HCT116 (cell line): ENCODE data around the gene MYPN. TPM values are rescaled to one million over a fixed set of nuclear protein-coding genes. Genes with fewer than 3 reads are reported as not detected.
A peak's percentile ranks its signal among the peaks of the same experiment; 100 is the strongest.

Experiments
- ATAC-seq: fragments of 200-7000 bp; cut with Tn5 transposase; 2 replicates; pipeline ENCODE4 v1.9.1; 2020; ENCODE audit warnings: mild to moderate bottlenecking, moderate library complexity
- BruUV-seq: library from RNA; stranded (reverse); fragments of 400-500 nt; replicated peaks from 2 replicates; lab custom pipeline; 2021; lab: Mats Ljungman, UMichigan
- CTCF ChIA-PET: fragments of 300-600 bp; sonication (Branson Sonifier 250); formaldehyde crosslinking; loops from one replicate; lab custom pipeline; 2021; ENCODE audit warnings: antibody characterized with exemption; lab: Charles Lee
- POLR2A ChIA-PET: fragments of 300-600, 350-600 bp; sonication (Branson Sonifier 250); formaldehyde crosslinking; loops from one replicate; lab custom pipeline; 2021; ENCODE audit warnings: antibody characterized with exemption; lab: Charles Lee
- RAD21 ChIA-PET, 2 experiments: fragments of 300-600 bp; sonication (Branson Sonifier 250); formaldehyde crosslinking; loops; one replicate each; lab custom pipeline; 2023; ENCODE audit warnings: low total read pairs in 2 of 2; ENCODE audit not compliant: uncharacterized antibody in 2 of 2, unreplicated experiment in 2 of 2, low non-redundant PET in 1 of 2; lab: Charles Lee
- DNase-seq: peaks from one replicate; pipeline ENCODE4 v3.0.0-alpha.2; 2010; ENCODE audit warnings: low read depth, low spot score
- H2AFZ ChIP-seq: fragments of 200-600 bp; shearing (Covaris generic), sonication (generic); 2 replicates; pipeline ENCODE4 v1.6.1; 2017; ENCODE audit warnings: low read depth, mixed run types, mixed read lengths, antibody characterized with exemption, low read length; ENCODE audit not compliant: poor library complexity, severe bottlenecking
- H3K27ac ChIP-seq: 2 replicates; pipeline ENCODE4 v1.5.1; 2012; ENCODE audit warnings: low read depth, low read length
- H3K27me3 ChIP-seq: fragments of 200-600 bp; sonication (generic); 2 replicates; pipeline ENCODE4 v1.6.1; 2016; ENCODE audit warnings: mixed run types, low read length, mixed read lengths; ENCODE audit not compliant: insufficient read depth
- H3K36me3 ChIP-seq, 2 experiments: fragments of 200-500 bp in 1 of 2; fragments of 200-600 bp in 1 of 2; sonication (Bioruptor generic) in 1 of 2; sonication (generic) in 1 of 2; 2 replicates each; pipeline versions ENCODE4 v1.5.1 to v1.6.1; 2014 to 2016; ENCODE audit warnings: low read length in 2 of 2, inconsistent platforms in 1 of 2, mixed read lengths in 1 of 2, mixed run types in 1 of 2; ENCODE audit not compliant: insufficient read depth in 2 of 2, control insufficient read depth in 1 of 2
- H3K4me1 ChIP-seq, 2 experiments: fragments of 200-600 bp in 1 of 2; sonication (generic) in 1 of 2; 2 replicates each; pipeline versions ENCODE4 v1.5.1 to v1.6.1; 2012 to 2017; ENCODE audit warnings: low read length in 2 of 2, inconsistent platforms in 1 of 2, mild to moderate bottlenecking in 1 of 2, mixed read lengths in 1 of 2, mixed run types in 1 of 2, moderate library complexity in 1 of 2; ENCODE audit not compliant: insufficient read depth in 2 of 2, control insufficient read depth in 1 of 2
- H3K4me2 ChIP-seq: fragments of 200-600 bp; sonication (generic); 2 replicates; pipeline ENCODE4 v1.6.1; 2017; ENCODE audit warnings: mixed run types, low read length, mixed read lengths
- H3K4me3 ChIP-seq, 2 experiments: fragments of 200-600 bp in 1 of 2; sonication (generic) in 1 of 2; replicated peaks in 1 of 2; 2 replicates each; pipeline ENCODE4 v1.5.1; 2011 to 2016; ENCODE audit warnings: low read length in 2 of 2, control low read depth in 1 of 2, low read depth in 1 of 2, mild to moderate bottlenecking in 1 of 2, mixed read lengths in 1 of 2, mixed run types in 1 of 2
- H3K79me2 ChIP-seq: fragments of 200-600 bp; sonication (generic); 2 replicates; pipeline ENCODE4 v1.6.1; 2017; ENCODE audit warnings: mild to moderate bottlenecking, mixed run types, low read length, moderate library complexity, mixed read lengths; ENCODE audit not compliant: insufficient read depth
- H3K9ac ChIP-seq: fragments of 200-600 bp; sonication (generic); 2 replicates; pipeline ENCODE4 v1.6.1; 2016; ENCODE audit warnings: low read length, mixed read lengths
- H3K9me2 ChIP-seq: fragments of 200-600 bp; sonication (generic), shearing (Covaris generic); 2 replicates; pipeline ENCODE4 v1.6.1; 2017; ENCODE audit warnings: mixed run types, mild to moderate bottlenecking, moderate library complexity; ENCODE audit not compliant: insufficient read depth
- H3K9me3 ChIP-seq, 2 experiments: fragments of 200-500 bp in 1 of 2; fragments of 200-600 bp in 1 of 2; sonication (Bioruptor generic) in 1 of 2; sonication (generic) in 1 of 2; 2 replicates each; pipeline ENCODE4 v1.6.1; 2014 to 2017; ENCODE audit warnings: low read length in 2 of 2, mixed read lengths in 2 of 2, inconsistent platforms in 1 of 2, low read depth in 1 of 2, mild to moderate bottlenecking in 1 of 2, mixed run types in 1 of 2, moderate library complexity in 1 of 2; ENCODE audit not compliant: control insufficient read depth in 1 of 2, insufficient read depth in 1 of 2
- H4K20me1 ChIP-seq: fragments of 200-600 bp; sonication (generic), shearing (Covaris generic); 2 replicates; pipeline ENCODE4 v1.6.1; 2017; ENCODE audit warnings: mixed run types, mild to moderate bottlenecking, moderate library complexity; ENCODE audit not compliant: insufficient read depth
- ATF3 ChIP-seq: IDR thresholded peaks from 2 replicates; pipeline ENCODE4 v1.6.1; 2012
- CEBPB ChIP-seq: IDR thresholded peaks from 2 replicates; pipeline ENCODE4 v1.6.1; 2012; ENCODE audit warnings: low read depth
- CTCF ChIP-seq, 3 experiments: fragments of 200-600 bp in 1 of 3; sonication (generic) in 1 of 3; IDR thresholded peaks in 2 of 3; conservative IDR thresholded peaks in 1 of 3; 2 replicates each; pipeline ENCODE4 v1.5.1; 2012 to 2017; ENCODE audit warnings: low read depth in 2 of 3, low read length in 2 of 3, antibody characterized with exemption in 1 of 3, borderline replicate concordance in 1 of 3, control low read depth in 1 of 3, mild to moderate bottlenecking in 1 of 3, mixed read lengths in 1 of 3, mixed run types in 1 of 3, moderate library complexity in 1 of 3; ENCODE audit not compliant: insufficient read depth in 1 of 3
- EGR1 ChIP-seq: IDR thresholded peaks from 2 replicates; pipeline ENCODE4 v1.6.1; 2012; ENCODE audit warnings: low read depth
- ELF1 ChIP-seq: IDR thresholded peaks from 2 replicates; pipeline ENCODE4 v1.6.1; 2012; ENCODE audit warnings: low read depth, borderline replicate concordance
- EZH2 ChIP-seq: fragments of 200-600 bp; sonication (generic); IDR thresholded peaks from 2 replicates; pipeline ENCODE4 v1.6.1; 2017; ENCODE audit warnings: antibody characterized with exemption, mixed run types
- EZH2phosphoT487 ChIP-seq: fragments of 200-600 bp; IDR thresholded peaks from 2 replicates; pipeline ENCODE4 v1.6.1; 2018; ENCODE audit warnings: antibody characterized with exemption, borderline replicate concordance
- FOSL1 ChIP-seq: IDR thresholded peaks from 2 replicates; pipeline ENCODE4 v1.6.1; 2012; ENCODE audit warnings: low read depth
- JUND ChIP-seq: IDR thresholded peaks from 2 replicates; pipeline ENCODE4 v1.6.1; 2012
- POLR2A ChIP-seq: IDR thresholded peaks from 2 replicates; pipeline ENCODE4 v1.7.0; 2011; ENCODE audit warnings: borderline replicate concordance; ENCODE audit not compliant: insufficient read depth, insufficient read length; ENCODE audit errors: extremely low read depth
- POLR2AphosphoS5 ChIP-seq: IDR thresholded peaks from 2 replicates; pipeline ENCODE4 v1.6.1; 2011; ENCODE audit warnings: mild to moderate bottlenecking, low read depth, low read length, moderate library complexity
- REST ChIP-seq: IDR thresholded peaks from 2 replicates; pipeline ENCODE4 v1.6.1; 2012; ENCODE audit warnings: low read depth
- SIN3A ChIP-seq: IDR thresholded peaks from 2 replicates; pipeline ENCODE4 v1.6.1; 2012; ENCODE audit warnings: low read depth
- SRF ChIP-seq: IDR thresholded peaks from 2 replicates; pipeline ENCODE4 v1.6.1; 2012; ENCODE audit warnings: low read depth
- TCF7L2 ChIP-seq: IDR thresholded peaks from 2 replicates; pipeline ENCODE4 v1.7.0; 2011; ENCODE audit warnings: borderline replicate concordance, inconsistent platforms; ENCODE audit not compliant: insufficient read depth, insufficient read length; ENCODE audit errors: extremely low read depth
- YY1 ChIP-seq: IDR thresholded peaks from 2 replicates; pipeline ENCODE4 v1.6.1; 2011; ENCODE audit warnings: low read length, low read depth, moderate library complexity, mild to moderate bottlenecking; ENCODE audit not compliant: insufficient replicate concordance; ENCODE audit errors: extremely low read depth
- ZFX ChIP-seq: fragments of 450-650 bp; IDR thresholded peaks from 2 replicates; pipeline ENCODE4 v1.6.1; 2017
- intact Hi-C: fragments of 100-400 bp; cut with micrococcal nuclease; formaldehyde crosslinking; loops from 2 replicates; pipeline ENCODE4 v1.10.0; 2022
- total RNA-seq: library from RNA; stranded (reverse); gene quantifications from one replicate; pipeline ENCODE4 v1.2.1, GENCODE V29; 2021; ENCODE audit not compliant: unreplicated experiment

Gene MYPN
- total RNA-seq, 1 experiment from 2014 or later, result 0.34 TPM

- TF ChIP-seq ELF1 (no peak), JUND (no peak), EZH2 (no peak), SRF (no peak), TCF7L2 (no peak), ATF3 (no peak)
These were observed 79.5 kb downstream of the MYPN start (continued) for GRCh38 chr10:68188835-68189234.

GRCh38 chr10:68192113-68192512 lies 82.8 kb downstream of the MYPN start:
- Histone ChIP-seq H3K79me2 (no peaks in the 10 kb centered on the region), H3K9ac (no peak overlapping the region), H3K27ac (no peak overlapping the region), H3K27me3 (no peaks in the 10 kb centered on the region), H3K4me3 (no peak overlapping the region), H4K20me1 (no peaks in the 10 kb centered on the region), H2AFZ (no peak overlapping the region), H3K9me3 (no peaks in the 10 kb centered on the region), H3K4me1 (peaks cover 0 to 7% of the 10 kb centered on the region in 2 experiments; a peak in 2 of 4 replicates), H3K36me3 (no peaks in the 10 kb centered on the region), H3K9me2 (no peaks in the 10 kb centered on the region), H3K4me2 (no peak overlapping the region)
- DNase-seq (no peak), ATAC-seq (no peak)
- intact Hi-C loops, result no loop called here
- no peak for TF ChIP-seq ZFX
- TF ChIP-seq FOSL1, result peak; percentile 43
- no peak for TF ChIP-seq POLR2A
- TF ChIP-seq ATF3, result no peak
- no peak for TF ChIP-seq CEBPB
- no peak for TF ChIP-seq EZH2phosphoT487
- no peak for TF ChIP-seq EGR1
- no peak for TF ChIP-seq CTCF (IDR thresholded peaks at IDR 0.05 in 2 of 3, conservative IDR thresholded peaks at IDR 0.05 in 1 of 3; ENCODE audit: borderline replicate concordance in 1 of 3, insufficient read depth in 1 of 3, low read depth in 2 of 3, low read length in 2 of 3)
- no peak for TF ChIP-seq POLR2AphosphoS5
- TF ChIP-seq YY1, result no peak
- no peak for TF ChIP-seq SIN3A
- peak; percentile 45; the same call in 1 of the 2 replicates for TF ChIP-seq JUND
- TF ChIP-seq REST, result no peak
- RAD21 ChIA-PET, result no interaction called here
- CTCF ChIA-PET, result no interaction called here
- POLR2A ChIA-PET, result no interaction called here
- BruUV-seq, result no TSS peak
